K562 (cell line): Measurements from ENCODE around the gene NKD1. TPM values are rescaled to one million over a fixed set of nuclear protein-coding genes. Genes with fewer than 3 reads are reported as not detected.

Source experiments
- ATAC-seq: fragments of 200-7000 bp; cut with Tn5 transposase; 3 replicates; pipeline ENCODE4 v1.9.1; 2020; ENCODE audit warnings: moderate library complexity
- BruUV-seq: library from RNA; stranded (reverse); fragments of 400-500 nt; replicated peaks from 2 replicates; lab custom pipeline; 2021; lab: Mats Ljungman, UMichigan
- CTCF ChIA-PET: fragments of 300-600 bp; formaldehyde crosslinking; extraction: SDS; loops from one replicate; lab custom pipeline; 2021; ENCODE audit warnings: low intra/inter-chr PET ratio; lab: Yijun Ruan, JAX
- POLR2A ChIA-PET: fragments of 300-600, 350-650 bp; sonication (Branson Sonifier 250); formaldehyde crosslinking; extraction: SDS; loops from one replicate; lab custom pipeline; 2021; ENCODE audit warnings: antibody characterized with exemption, inconsistent platforms; lab: Yijun Ruan, JAX
- DNase-seq, 4 experiments: peaks; one replicate each; pipeline versions ENCODE4 v3.0.0 to v3.0.0-alpha.2; 2011 to 2018; ENCODE audit warnings: low spot score in 3 of 4, mixed read lengths in 3 of 4; ENCODE audit errors: extremely low read depth in 1 of 4
- FAIRE-seq: peaks from 2 replicates; lab custom pipeline; 2011; peaks lifted over from hg19 to GRCh38; lab: Jason Lieb, UNC
- H2AFZ ChIP-seq: 2 replicates; pipeline ENCODE4 v1.6.0; 2011; ENCODE audit warnings: low read depth, low read length, control low read depth, inconsistent platforms
- H3K27ac ChIP-seq: fragments of 200-600 bp; 3 replicates; pipeline ENCODE4 v1.8.0; 2011; ENCODE audit warnings: low read depth, mild to moderate bottlenecking, control low read depth, inconsistent platforms, low read length, moderate library complexity, mixed read lengths; ENCODE audit errors: extremely low read depth
- H3K27me3 ChIP-seq, 2 experiments: fragments of 300-600 bp in 1 of 2; 2 replicates in 1 of 2; 3 replicates in 1 of 2; pipeline versions ENCODE4 v1.6.0 to v1.8.0; 2011; ENCODE audit warnings: inconsistent platforms in 2 of 2, low read length in 2 of 2, mild to moderate bottlenecking in 1 of 2, mixed read lengths in 1 of 2, moderate library complexity in 1 of 2; ENCODE audit not compliant: control insufficient read depth in 2 of 2, insufficient read depth in 2 of 2
- H3K36me3 ChIP-seq: fragments of 300-600 bp; 3 replicates; pipeline ENCODE4 v1.8.0; 2011; ENCODE audit warnings: mild to moderate bottlenecking, low read length, inconsistent platforms; ENCODE audit not compliant: control insufficient read depth, insufficient read depth
- H3K4me1 ChIP-seq, 2 experiments: fragments of 200-600 bp in 1 of 2; replicated peaks in 1 of 2; 2 replicates in 1 of 2; 3 replicates in 1 of 2; pipeline versions ENCODE4 v1.5.1 to v1.8.0; 2011; ENCODE audit warnings: inconsistent platforms in 2 of 2, low read length in 2 of 2, mild to moderate bottlenecking in 1 of 2, mixed read lengths in 1 of 2, moderate library complexity in 1 of 2; ENCODE audit not compliant: control insufficient read depth in 2 of 2, insufficient read depth in 2 of 2
- H3K4me2 ChIP-seq: 2 replicates; pipeline ENCODE4 v1.6.1; 2011; ENCODE audit warnings: low read length, control low read depth, inconsistent platforms, mixed read lengths; ENCODE audit not compliant: insufficient read depth
- H3K4me3 ChIP-seq: fragments of 200-600 bp; sonication (generic), shearing (Covaris generic); 2 replicates; pipeline ENCODE4 v1.5.1; 2016; ENCODE audit warnings: control low read depth, inconsistent platforms
- H3K79me2 ChIP-seq: fragments of 200-600 bp; 3 replicates; pipeline ENCODE4 v1.8.0; 2011; ENCODE audit warnings: low read length, inconsistent platforms; ENCODE audit not compliant: control insufficient read depth, insufficient read depth
- H3K9ac ChIP-seq, 2 experiments: 2 replicates each; pipeline versions ENCODE4 v1.6.0 to v1.6.1; 2011; ENCODE audit warnings: low read depth in 2 of 2, low read length in 2 of 2, control low read depth in 1 of 2, inconsistent platforms in 1 of 2, mild to moderate bottlenecking in 1 of 2, mixed read lengths in 1 of 2; ENCODE audit not compliant: insufficient read depth in 1 of 2
- H3K9me1 ChIP-seq: one replicate; pipeline ENCODE4 v1.6.0; 2011; ENCODE audit warnings: inconsistent platforms, mild to moderate bottlenecking, low read length, moderate library complexity; ENCODE audit not compliant: control insufficient read depth, insufficient read depth
- H3K9me3 ChIP-seq: replicated peaks from 2 replicates; pipeline ENCODE4 v1.5.1; 2011; ENCODE audit warnings: low read depth, low read length, inconsistent platforms; ENCODE audit not compliant: control insufficient read depth, insufficient read depth
- H4K20me1 ChIP-seq: replicated peaks from 2 replicates; pipeline ENCODE4 v1.6.1; 2011; ENCODE audit warnings: low read length, inconsistent platforms, mixed read lengths; ENCODE audit not compliant: control insufficient read depth, insufficient read depth
- ELK3 ChIP-seq: fragments of 450-650 bp; formaldehyde crosslinking; IDR thresholded peaks from 2 replicates; pipeline ENCODE4 v1.4.0; 2020; ENCODE audit warnings: mild to moderate bottlenecking
- HLTF ChIP-seq: fragments of 450-650 bp; IDR thresholded peaks from 2 replicates; pipeline ENCODE4 v1.6.1; 2016
- KLF16 ChIP-seq: IDR thresholded peaks from 2 replicates; pipeline ENCODE4 v1.6.1; 2016; ENCODE audit warnings: antibody characterized with exemption
- MXI1 ChIP-seq: IDR thresholded peaks from 2 replicates; pipeline ENCODE4 v1.6.1; 2011; ENCODE audit warnings: low read depth, mild to moderate bottlenecking, improper control_type of control experiment, low read length
- NR4A1 ChIP-seq, 2 experiments: fragments of 250-450 bp in 1 of 2; fragments of 450-650 bp in 1 of 2; sonication (Bioruptor Pico) in 1 of 2; IDR thresholded peaks; 2 replicates each; pipeline versions ENCODE4 v1.4.0 to v1.6.1; 2016 to 2020; ENCODE audit warnings: mild to moderate bottlenecking in 2 of 2, missing compliant biosample characterization in 1 of 2, missing genetic modification characterization in 1 of 2, moderate library complexity in 1 of 2
- TAF15 ChIP-seq: fragments of 200-400 bp; formaldehyde crosslinking; IDR thresholded peaks from 2 replicates; pipeline ENCODE4 v1.6.1; 2017; ENCODE audit warnings: mild to moderate bottlenecking, low read depth, low read length, moderate library complexity
- TAL1 ChIP-seq: fragments of 450-650 bp; IDR thresholded peaks from 2 replicates; pipeline ENCODE4 v1.6.1; 2016; ENCODE audit warnings: mild to moderate bottlenecking
- ZKSCAN1 ChIP-seq: fragments of 150-350 bp; IDR thresholded peaks from 2 replicates; pipeline ENCODE4 v1.6.1; 2016; ENCODE audit warnings: low read depth, low read length
- WGBS: fragments of 100-300 bp; shearing (Covaris generic); methylation state at CpG from one replicate; pipeline ENCODE4 v1.1.6; 2016; ENCODE audit warnings: low coverage, mixed read lengths; ENCODE audit not compliant: insufficient coverage; ENCODE audit errors: missing lambda C conversion rate; 5-methylcytosine and 5-hydroxymethylcytosine counted together
- in situ Hi-C: fragments of 300-500 bp; cut with MboI; formaldehyde crosslinking; loops from 4 replicates; pipeline ENCODE4 v1.15.0; 2018; ENCODE audit warnings: inconsistent platforms, mixed read lengths
- intact Hi-C: fragments of 100-400 bp; cut with micrococcal nuclease; formaldehyde crosslinking; loops from 2 replicates; pipeline ENCODE4 v1.14.2; 2022
- polyA plus RNA-seq, 8 experiments: library from polyadenylated mRNA; depleted of rRNA in 4 of 8; stranded (reverse) in 5 of 8; unstranded in 3 of 8; fragments of >200 nt; fragmentation: Nextera tagmentation in 2 of 8; fragmentation: Illumina TruSeq in 1 of 8; extraction: Ambion mirVana in 2 of 8; extraction: Trizol in 1 of 8; gene quantifications; 2 replicates each; pipeline versions ENCODE4 v1.2.1 to v1.2.3, GENCODE V29; 2011 to 2014; ENCODE audit warnings: inconsistent platforms in 1 of 8, missing spikeins in 1 of 8
- total RNA-seq, 7 experiments: library from RNA; depleted of rRNA in 6 of 7; stranded (reverse); fragments of >200 nt in 6 of 7; fragmentation: Illumina TruSeq in 2 of 7; extraction: Trizol in 2 of 7; gene quantifications; 2 replicates each; pipeline versions ENCODE4 v1.2.1 to v1.2.3, GENCODE V29; 2011 to 2021; ENCODE audit warnings: low replicate concordance in 1 of 7

The NKD1 gene
- total and polyA plus RNA-seq, 9 of the 15 experiments (the other 6 are each of a cell fraction or from before 2014, with no cell fraction given): under 0.01 to 0.24 (median 0.04) TPM; not detected in 2

GRCh38 chr16:50602531-50603205 is 54.5 kb downstream of the NKD1 start:
- in situ Hi-C loops: no loop called here

More at GRCh38 chr16:50602531-50603205, 54.5 kb downstream of the NKD1 start:
- DNase-seq (no peak), ATAC-seq (no peak), FAIRE-seq (no peak)
- H3K27me3 ChIP-seq: peaks cover 21 to 81% of the 10 kb centered on the region in 2 experiments
- H4K20me1 ChIP-seq: 0 out of 2 replicates have a peak, but pooled peaks cover 5% of the 10 kb centered on the region
- H3K79me2 ChIP-seq: no peaks in the 10 kb centered on the region
- no peak overlapping the region for H2AFZ ChIP-seq
- no TSS peak for BruUV-seq
- 1% methylated on average over 14 of the region's 14 CpGs for WGBS
- no peak for TF ChIP-seq HLTF
- no peak for TF ChIP-seq ZKSCAN1
- TF ChIP-seq MXI1: no peak
- TF ChIP-seq KLF16: no peak
- TF ChIP-seq NR4A1 (CRISPR knock-in tag; IDR thresholded peaks at IDR 0.05): no peak
- TF ChIP-seq NR4A1 (tag; IDR thresholded peaks at IDR 0.05): no peak
- TF ChIP-seq ELK3: no peak
- no peak for TF ChIP-seq TAF15
- no peak for TF ChIP-seq TAL1
- ChIA-PET POLR2A (no interaction called here), CTCF (no interaction called here)
- H3K9me3 ChIP-seq: no peaks in the 10 kb centered on the region
- no peak overlapping the region for H3K4me3 ChIP-seq
- intact Hi-C loops: no loop called here
- no peaks in the 10 kb centered on the region; a peak in 1 of 5 replicates for H3K4me1 ChIP-seq
- H3K27ac ChIP-seq: no peak overlapping the region
- H3K36me3 ChIP-seq: no peaks in the 10 kb centered on the region
- H3K9me1 ChIP-seq: no peaks in the 10 kb centered on the region
- H3K9ac ChIP-seq: no peak overlapping the region
- H3K4me2 ChIP-seq: no peak overlapping the region
